OCI-LY1 (cell line): ENCODE data around the gene DAAM1.

ENCODE experiments used
- EZH2 ChIP-seq: fragments of 200-600 bp; sonication (generic), shearing (Covaris generic); IDR thresholded peaks from 2 replicates; pipeline ENCODE4 v1.8.0; 2017; ENCODE audit warnings: borderline replicate concordance, mixed run types, mild to moderate bottlenecking, antibody characterized with exemption, low read length, moderate library complexity, mixed read lengths
- TF ChIP-seq, protein P1 (sequence below): fragments of 200-600 bp; sonication (generic), shearing (Covaris generic); IDR thresholded peaks from 2 replicates; pipeline ENCODE4 v1.5.1; 2017; ENCODE audit warnings: mild to moderate bottlenecking, antibody characterized with exemption, low read length, moderate library complexity, mixed read lengths

DNA sequence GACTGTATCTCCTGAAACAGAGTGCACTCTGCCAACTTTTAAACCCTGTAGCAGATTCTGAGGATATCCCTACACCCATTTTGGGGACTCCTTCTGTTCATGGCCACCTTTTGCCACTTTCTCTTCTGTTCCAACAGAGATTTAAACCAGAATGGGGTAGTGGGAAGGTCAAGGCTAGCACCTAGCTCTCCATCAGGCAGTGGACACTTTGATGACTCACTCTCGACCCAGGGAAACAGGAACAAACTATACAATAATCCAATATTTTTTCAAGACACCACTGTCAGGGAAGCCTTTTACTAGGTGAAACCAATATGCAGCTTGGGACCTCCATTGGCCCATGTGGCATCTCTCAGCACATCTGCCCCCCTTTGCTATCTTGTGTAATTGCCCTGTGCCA is 103.6 kb downstream of the DAAM1 start:
- TF ChIP-seq, protein P1, sequence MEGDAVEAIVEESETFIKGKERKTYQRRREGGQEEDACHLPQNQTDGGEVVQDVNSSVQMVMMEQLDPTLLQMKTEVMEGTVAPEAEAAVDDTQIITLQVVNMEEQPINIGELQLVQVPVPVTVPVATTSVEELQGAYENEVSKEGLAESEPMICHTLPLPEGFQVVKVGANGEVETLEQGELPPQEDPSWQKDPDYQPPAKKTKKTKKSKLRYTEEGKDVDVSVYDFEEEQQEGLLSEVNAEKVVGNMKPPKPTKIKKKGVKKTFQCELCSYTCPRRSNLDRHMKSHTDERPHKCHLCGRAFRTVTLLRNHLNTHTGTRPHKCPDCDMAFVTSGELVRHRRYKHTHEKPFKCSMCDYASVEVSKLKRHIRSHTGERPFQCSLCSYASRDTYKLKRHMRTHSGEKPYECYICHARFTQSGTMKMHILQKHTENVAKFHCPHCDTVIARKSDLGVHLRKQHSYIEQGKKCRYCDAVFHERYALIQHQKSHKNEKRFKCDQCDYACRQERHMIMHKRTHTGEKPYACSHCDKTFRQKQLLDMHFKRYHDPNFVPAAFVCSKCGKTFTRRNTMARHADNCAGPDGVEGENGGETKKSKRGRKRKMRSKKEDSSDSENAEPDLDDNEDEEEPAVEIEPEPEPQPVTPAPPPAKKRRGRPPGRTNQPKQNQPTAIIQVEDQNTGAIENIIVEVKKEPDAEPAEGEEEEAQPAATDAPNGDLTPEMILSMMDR = no peak
- no peak for TF ChIP-seq EZH2
